H7 (cell line): ENCODE measurements around the gene TFF2. TPM values are rescaled to one million over a fixed set of nuclear protein-coding genes. Genes with fewer than 3 reads are reported as not detected.

ENCODE experiments used
- DNase-seq: peaks from one replicate; pipeline ENCODE4 v3.0.0; 2012
- H3K27me3 ChIP-seq: 2 replicates; pipeline ENCODE4 v1.6.0; 2011; ENCODE audit warnings: mild to moderate bottlenecking, low read length; ENCODE audit not compliant: control insufficient read depth, insufficient read depth
- H3K36me3 ChIP-seq: replicated peaks from 2 replicates; pipeline ENCODE4 v1.5.1; 2011; ENCODE audit warnings: low read length; ENCODE audit not compliant: control insufficient read depth, insufficient read depth
- H3K4me3 ChIP-seq: 2 replicates; pipeline ENCODE4 v1.5.1; 2011; ENCODE audit warnings: low read depth, mild to moderate bottlenecking, control low read depth, low read length, moderate library complexity; ENCODE audit not compliant: insufficient read depth
- total RNA-seq: library from RNA; depleted of rRNA; stranded (reverse); fragments of >200 nt; shearing (Covaris generic); gene quantifications from 2 replicates; pipeline ENCODE4 v1.2.3, GENCODE V29; 2014

The TFF2 gene
- total RNA-seq, 1 experiment from 2014 or later, result not detected

- Histone ChIP-seq H3K36me3 (no peaks in the 10 kb centered on the region), H3K4me3 (no peak overlapping the region), H3K27me3 (no peaks in the 10 kb centered on the region)
- DNase-seq, result no peak
Observed at GRCh38 chr21:42350318-42350910, 380 bp downstream of the TFF2 start.

DNA sequence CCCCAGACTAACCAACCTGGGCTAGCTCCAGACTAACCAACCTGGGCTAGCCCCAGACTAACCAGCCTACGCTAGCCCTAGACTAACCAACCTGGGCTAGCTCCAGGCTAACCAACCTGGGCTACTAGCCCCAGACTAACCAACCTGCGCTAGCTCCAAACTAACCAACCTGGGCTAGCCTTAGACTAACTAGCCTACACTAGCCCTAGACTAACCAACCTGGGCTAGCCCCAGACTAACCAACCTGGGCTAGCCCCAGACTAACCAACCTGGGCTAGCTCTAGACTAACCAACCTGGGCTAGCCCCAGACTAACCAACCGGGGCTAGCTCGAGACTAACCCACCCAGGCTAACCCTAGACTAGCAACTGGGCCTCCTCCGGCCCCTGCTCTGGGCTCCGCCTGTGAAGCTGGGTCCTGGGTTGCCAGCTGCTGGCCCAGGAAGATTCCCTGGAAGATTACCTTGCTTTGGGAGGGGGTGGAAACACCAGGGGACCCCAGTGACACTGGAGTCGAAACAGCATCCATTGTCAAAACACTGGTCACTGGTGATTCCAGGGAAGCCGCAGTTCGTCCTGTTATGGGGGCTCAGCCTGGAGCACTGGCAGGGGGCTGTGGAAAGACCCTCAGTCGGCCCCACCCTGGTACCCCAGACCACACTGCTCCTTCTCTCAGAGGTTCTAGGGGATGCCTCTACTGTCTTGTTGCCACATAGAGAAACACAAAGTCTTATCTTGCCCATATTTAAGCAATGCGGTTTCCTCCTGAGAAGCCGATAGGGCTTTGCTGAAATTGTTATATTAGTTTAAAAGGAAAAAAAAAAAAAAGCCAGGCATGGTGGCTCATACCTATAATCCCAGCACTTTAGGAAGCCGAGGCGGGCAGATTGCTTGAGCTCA is 1.1 kb downstream of the TFF2 start:
- Histone ChIP-seq H3K4me3 (no peak overlapping the region), H3K36me3 (no peaks in the 10 kb centered on the region), H3K27me3 (no peaks in the 10 kb centered on the region)
- DNase-seq, result no peak

GRCh38 chr21:42348762-42349161 is 2.0 kb downstream of the TFF2 start:
- H3K27me3 ChIP-seq, result no peaks in the 10 kb centered on the region
- no peak for DNase-seq
- H3K4me3 ChIP-seq, result no peak overlapping the region
- no peaks in the 10 kb centered on the region for H3K36me3 ChIP-seq

- Histone ChIP-seq H3K4me3 (no peak overlapping the region), H3K36me3 (no peaks in the 10 kb centered on the region), H3K27me3 (no peaks in the 10 kb centered on the region)
- DNase-seq, result no peak
Observed at GRCh38 chr21:42347601-42348327, 3.0 kb downstream of the TFF2 start.

DNA sequence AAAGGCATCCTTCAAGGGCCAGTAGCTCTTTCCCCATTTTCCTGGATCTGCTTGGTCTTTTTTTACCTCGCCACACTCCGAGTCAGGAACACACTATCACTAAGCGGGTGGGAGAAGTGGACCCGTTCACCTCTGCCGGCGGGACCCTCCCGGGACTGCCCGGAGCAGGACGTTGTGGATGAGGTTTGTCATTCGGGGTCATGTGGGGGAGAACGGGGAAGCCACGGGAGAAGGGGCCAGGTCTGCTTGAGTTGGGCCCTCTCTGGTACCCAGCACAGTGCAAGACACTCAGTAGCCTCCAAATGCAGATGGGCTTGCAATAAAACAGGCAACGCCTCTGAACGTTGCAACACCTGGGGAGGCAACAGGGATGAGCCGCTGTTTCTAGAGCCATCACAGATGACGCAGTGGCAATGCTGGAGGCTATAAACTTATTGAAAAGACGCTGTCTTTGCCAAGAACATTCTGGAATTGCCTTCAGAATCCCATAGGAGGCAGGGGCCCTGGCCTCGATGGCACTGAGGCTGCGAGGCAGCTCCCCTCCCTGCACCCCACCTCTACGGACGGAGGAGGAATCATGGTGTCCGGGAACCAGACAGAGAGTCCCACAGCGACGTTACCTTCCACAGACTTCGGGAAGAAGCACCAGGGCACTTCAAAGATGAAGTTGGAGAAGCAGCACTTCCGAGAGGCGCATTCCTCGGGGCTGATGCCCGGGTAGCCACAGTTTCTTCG is 3.8 kb downstream of the TFF2 start:
- no peaks in the 10 kb centered on the region for H3K36me3 ChIP-seq
- no peak overlapping the region for H3K4me3 ChIP-seq
- no peak for DNase-seq
- H3K27me3 ChIP-seq, result no peaks in the 10 kb centered on the region

- H3K27me3 ChIP-seq, result no peaks in the 10 kb centered on the region
- H3K36me3 ChIP-seq, result no peaks in the 10 kb centered on the region
- DNase-seq, result no peak
- no peak overlapping the region for H3K4me3 ChIP-seq
Observed at GRCh38 chr21:42346441-42346840, 4.4 kb downstream of the TFF2 start.

DNA sequence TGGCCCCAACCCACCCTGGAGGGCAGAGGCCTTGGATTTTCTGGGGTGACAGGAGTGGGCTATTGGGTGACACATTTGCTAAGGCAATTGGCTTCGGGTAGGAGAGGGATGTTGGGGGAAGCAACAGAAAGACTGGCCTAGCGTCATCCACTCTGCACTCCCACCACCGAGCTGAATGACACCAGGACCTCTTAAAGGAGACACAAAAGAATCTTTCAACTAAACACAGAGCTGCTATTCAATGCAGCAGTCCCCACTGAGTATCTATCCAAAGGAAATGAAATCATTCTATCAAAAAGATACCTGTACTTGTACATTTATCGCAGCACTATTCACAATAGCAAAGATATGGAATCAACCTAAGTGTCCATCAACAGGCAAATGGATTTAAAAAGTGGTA is 6.2 kb downstream of the TFF2 start:
- H3K4me3 ChIP-seq, result no peak overlapping the region
- DNase-seq, result no peak
- H3K27me3 ChIP-seq, result no peaks in the 10 kb centered on the region
- no peaks in the 10 kb centered on the region for H3K36me3 ChIP-seq

GRCh38 chr21:42343963-42344510 is 6.8 kb downstream of the TFF2 start:
- Histone ChIP-seq H3K36me3 (no peaks in the 10 kb centered on the region), H3K27me3 (no peaks in the 10 kb centered on the region), H3K4me3 (no peak overlapping the region)
- DNase-seq, result no peak

DNA sequence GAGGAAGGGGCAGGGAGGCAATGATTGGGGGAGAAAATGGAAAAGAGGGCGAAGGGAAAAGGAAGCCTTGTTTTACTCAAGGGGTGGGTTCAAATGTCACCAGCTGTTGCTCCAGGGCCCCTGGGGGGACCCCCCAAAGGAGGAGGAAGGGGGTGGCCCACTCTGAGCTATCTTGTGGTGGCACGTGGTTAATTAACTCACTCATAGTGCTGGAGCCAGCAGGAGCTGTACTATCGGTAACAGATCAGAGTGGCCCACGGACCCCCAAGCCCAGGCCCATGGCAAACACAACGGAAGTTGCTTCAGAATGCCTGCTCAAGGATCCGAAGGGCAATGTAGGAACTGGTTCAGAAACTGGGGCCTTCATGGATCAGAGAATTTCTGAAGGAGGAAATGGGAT is 7.2 kb downstream of the TFF2 start:
- H3K4me3 ChIP-seq, result no peak overlapping the region
- no peaks in the 10 kb centered on the region for H3K27me3 ChIP-seq
- H3K36me3 ChIP-seq, result no peaks in the 10 kb centered on the region
- DNase-seq, result no peak

DNA sequence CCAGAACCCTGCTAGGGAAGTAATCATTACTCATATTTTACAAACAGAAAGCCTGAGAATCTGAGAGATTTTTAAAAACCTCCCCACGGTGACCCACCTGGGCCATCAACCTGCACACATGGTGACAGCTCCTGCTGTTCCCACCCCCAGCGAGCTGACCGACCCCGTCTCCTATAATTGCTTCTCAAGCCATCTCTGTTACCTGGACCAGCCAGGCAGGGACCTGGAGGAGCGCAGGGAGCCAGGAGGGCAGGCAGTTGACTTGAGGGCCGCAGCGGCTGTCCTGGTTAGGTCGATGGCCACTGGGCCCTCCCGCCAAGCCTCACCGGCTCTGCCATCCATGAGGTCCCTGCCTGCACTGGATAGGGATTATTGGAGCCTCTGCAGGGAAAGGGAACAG is 7.7 kb downstream of the TFF2 start:
- no peak for DNase-seq
- no peak overlapping the region for H3K4me3 ChIP-seq
- H3K27me3 ChIP-seq, result no peaks in the 10 kb centered on the region
- H3K36me3 ChIP-seq, result no peaks in the 10 kb centered on the region

DNA sequence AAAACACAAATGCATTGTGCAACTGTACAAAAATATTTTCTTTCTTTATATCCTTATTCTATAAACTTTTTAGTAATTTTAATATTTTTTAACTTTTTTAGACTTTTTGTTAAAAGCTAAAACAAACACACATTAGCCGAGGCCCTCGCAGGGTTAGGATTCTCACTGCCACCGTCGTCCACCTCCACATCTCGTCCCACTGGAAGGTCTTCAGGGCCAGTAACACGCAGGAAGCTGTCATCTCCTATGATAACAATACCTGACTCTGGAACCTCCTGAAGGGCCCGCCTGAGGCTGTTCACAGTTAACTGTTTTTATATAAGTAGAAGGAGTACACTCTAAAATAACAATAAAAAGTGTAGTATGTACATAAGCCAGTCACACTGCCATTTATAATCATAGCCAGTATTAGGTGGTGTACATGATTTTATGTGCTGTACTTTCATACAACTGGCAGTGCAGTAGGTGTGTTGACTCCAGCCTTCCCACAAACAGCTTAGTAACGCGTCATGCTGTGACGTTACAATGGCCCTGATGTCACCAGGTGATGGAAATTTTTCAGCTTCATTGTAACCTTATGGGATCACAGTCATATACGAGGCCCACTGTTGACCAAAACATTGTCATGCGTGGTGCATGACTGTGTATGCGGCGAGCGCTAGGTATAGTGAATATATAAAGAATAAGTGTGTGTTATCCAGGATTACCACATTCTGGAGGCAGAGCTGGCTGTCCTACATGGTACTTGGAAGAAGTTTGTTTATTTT is 8.8 kb downstream of the TFF2 start:
- H3K4me3 ChIP-seq, result no peak overlapping the region
- H3K36me3 ChIP-seq, result no peaks in the 10 kb centered on the region
- no peaks in the 10 kb centered on the region for H3K27me3 ChIP-seq
- DNase-seq, result no peak

DNA sequence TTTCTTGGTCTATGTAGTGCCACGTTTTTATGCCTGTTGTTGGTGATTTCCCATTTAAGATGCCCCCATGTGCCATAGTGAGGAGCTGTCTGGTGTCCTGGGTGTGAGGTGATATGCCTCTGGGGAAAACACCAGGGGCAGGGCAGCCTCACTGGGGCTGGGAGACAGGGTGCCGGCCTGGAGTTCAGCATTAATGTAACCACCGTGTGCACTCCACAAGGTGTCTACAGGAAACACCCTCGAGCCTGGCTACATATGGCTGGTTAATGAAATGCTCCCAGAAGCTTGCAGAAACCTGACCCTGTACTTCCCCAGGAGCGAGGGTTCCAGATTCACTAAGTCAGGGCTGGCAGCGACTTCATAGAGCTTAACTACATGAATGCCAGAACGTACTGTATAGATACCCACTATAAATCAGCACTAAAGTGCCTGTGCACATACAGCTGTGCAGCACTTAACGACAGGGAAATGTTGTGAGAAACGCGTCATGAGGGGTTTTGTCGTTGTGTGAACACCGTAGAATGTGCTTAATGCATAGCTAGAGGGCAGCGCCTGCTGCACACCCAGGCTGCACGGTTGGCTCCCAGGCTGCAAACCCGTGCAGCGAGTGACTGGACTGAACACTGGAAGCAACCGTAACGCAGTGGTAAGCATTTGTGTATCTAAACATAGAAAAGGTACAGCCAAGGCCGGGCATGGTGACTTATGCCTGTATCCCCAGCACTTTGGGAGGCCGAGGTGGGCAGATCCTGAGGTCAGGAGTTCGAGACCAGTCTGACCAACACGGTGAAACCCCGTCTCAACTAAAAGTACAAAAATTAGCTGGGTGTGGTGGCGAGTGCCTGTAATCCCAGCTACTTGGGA is 10.4 kb downstream of the TFF2 start:
- Histone ChIP-seq H3K4me3 (no peak overlapping the region), H3K36me3 (no peaks in the 10 kb centered on the region), H3K27me3 (no peaks in the 10 kb centered on the region)
- no peak for DNase-seq
